GM21723 (cell line): ENCODE measurements around the gene C20orf96.
A peak's percentile ranks its signal among the peaks of the same experiment; 100 is the strongest.

Experiments
- ATAC-seq: cut with Tn5 transposase; IDR thresholded peaks from one replicate; pipeline ENCODE4 v1.9.1; 2021; ENCODE audit warnings: mild to moderate bottlenecking, moderate library complexity; ENCODE audit not compliant: unreplicated experiment

Gene C20orf96

GRCh38 chr20:312866-313265, 22.3 kb upstream of the C20orf96 start:
- no peak for ATAC-seq

GRCh38 chr20:312067-312466, 21.5 kb upstream of the C20orf96 start:
- ATAC-seq = no peak

GRCh38 chr20:311609-312008, 21.1 kb upstream of the C20orf96 start:
- ATAC-seq = no peak

- no peak for ATAC-seq
Measured at GRCh38 chr20:310645-311044, 20.1 kb upstream of the C20orf96 start.

- peak; percentile 94 for ATAC-seq
Measured at GRCh38 chr20:309841-310644, 19.5 kb upstream of the C20orf96 start.

- ATAC-seq = no peak
Measured at GRCh38 chr20:309306-309840, 18.8 kb upstream of the C20orf96 start.

- ATAC-seq = no peak
Measured at GRCh38 chr20:308427-309038, 18.0 kb upstream of the C20orf96 start.

- no peak for ATAC-seq
Measured at GRCh38 chr20:305745-306144, 15.2 kb upstream of the C20orf96 start.

- no peak for ATAC-seq
Measured at GRCh38 chr20:301886-302848, 11.6 kb upstream of the C20orf96 start.

GRCh38 chr20:300345-300990, 9.9 kb upstream of the C20orf96 start:
- no peak for ATAC-seq

- ATAC-seq = no peak
Measured at GRCh38 chr20:298776-299391, 8.3 kb upstream of the C20orf96 start.

- ATAC-seq = peak; percentile 33
Measured at GRCh38 chr20:297925-298775, 7.6 kb upstream of the C20orf96 start.

GRCh38 chr20:297098-297924, 6.8 kb upstream of the C20orf96 start, which contains the start of gene ZCCHC3:
Gene ZCCHC3, plus strand, starts transcription at chr20:297570. Its CDS starts 17 bp downstream, at chr20:297587.
- ATAC-seq = peak; percentile 76

GRCh38 chr20:295804-296203, 5.3 kb upstream of the C20orf96 start:
- ATAC-seq = no peak

GRCh38 chr20:294602-295001, 4.1 kb upstream of the C20orf96 start:
- no peak for ATAC-seq

- ATAC-seq = no peak
Measured at GRCh38 chr20:289693-290083, 862 bp downstream of the C20orf96 start.

GRCh38 chr20:288956-289692, 1.4 kb downstream of the C20orf96 start:
- no peak for ATAC-seq

GRCh38 chr20:286508-286907, 4.0 kb downstream of the C20orf96 start:
- ATAC-seq = no peak
